Activated gamma-delta T cell treated with Interleukin-2 at 50 U/mL for 16 hours (primary cell): ENCODE measurements around the gene BCO2.

Experiments used
- DNase-seq: peaks from one replicate; pipeline ENCODE4 v3.0.0-alpha.2; 2020

The BCO2 gene

DNA sequence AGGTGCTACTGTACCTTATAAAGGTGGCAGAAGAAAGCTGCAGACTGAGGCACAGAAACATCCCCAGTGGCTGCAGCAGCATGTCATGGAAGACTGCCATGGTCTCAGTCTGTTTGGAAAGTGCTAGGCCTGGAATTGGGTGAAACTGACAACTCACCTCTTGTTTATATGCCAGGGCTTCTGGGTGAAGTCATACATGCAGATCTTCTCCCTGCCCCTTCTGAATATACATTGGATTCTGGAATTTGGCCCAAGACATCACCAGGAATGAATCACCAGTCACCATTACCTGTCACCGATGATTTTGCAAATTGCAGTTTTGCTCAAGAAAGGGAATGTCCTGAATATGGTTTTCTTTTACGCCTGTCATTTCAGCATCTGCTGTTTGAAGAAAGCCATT lies 85.2 kb downstream of the BCO2 start, which contains the start of gene PLET1:
TSS of gene PLET1 (minus strand) at position 371 of the 400 bp plus-strand sequence. CDS start at position 100, 271 bp downstream.
- DNase-seq: no peak

- no peak for DNase-seq
Measured at GRCh38 chr11:112265659-112266409, 90.5 kb downstream of the BCO2 start.

GRCh38 chr11:112266410-112266778 lies 91.1 kb downstream of the BCO2 start:
- DNase-seq: no peak

- no peak for DNase-seq
Measured at GRCh38 chr11:112267188-112267591, 91.9 kb downstream of the BCO2 start.

GRCh38 chr11:112268406-112268805 lies 93.1 kb downstream of the BCO2 start:
- no peak for DNase-seq
